ENCODE data around the gene SCFD2.
A peak's percentile ranks its signal among the peaks of the same experiment; 100 is the strongest.
"Not testable (repeated sequence)": the region's sequence is repeated elsewhere in the genome, so short reads cannot be mapped to it uniquely, and the experiment has no call there.

Gene SCFD2

DNA sequence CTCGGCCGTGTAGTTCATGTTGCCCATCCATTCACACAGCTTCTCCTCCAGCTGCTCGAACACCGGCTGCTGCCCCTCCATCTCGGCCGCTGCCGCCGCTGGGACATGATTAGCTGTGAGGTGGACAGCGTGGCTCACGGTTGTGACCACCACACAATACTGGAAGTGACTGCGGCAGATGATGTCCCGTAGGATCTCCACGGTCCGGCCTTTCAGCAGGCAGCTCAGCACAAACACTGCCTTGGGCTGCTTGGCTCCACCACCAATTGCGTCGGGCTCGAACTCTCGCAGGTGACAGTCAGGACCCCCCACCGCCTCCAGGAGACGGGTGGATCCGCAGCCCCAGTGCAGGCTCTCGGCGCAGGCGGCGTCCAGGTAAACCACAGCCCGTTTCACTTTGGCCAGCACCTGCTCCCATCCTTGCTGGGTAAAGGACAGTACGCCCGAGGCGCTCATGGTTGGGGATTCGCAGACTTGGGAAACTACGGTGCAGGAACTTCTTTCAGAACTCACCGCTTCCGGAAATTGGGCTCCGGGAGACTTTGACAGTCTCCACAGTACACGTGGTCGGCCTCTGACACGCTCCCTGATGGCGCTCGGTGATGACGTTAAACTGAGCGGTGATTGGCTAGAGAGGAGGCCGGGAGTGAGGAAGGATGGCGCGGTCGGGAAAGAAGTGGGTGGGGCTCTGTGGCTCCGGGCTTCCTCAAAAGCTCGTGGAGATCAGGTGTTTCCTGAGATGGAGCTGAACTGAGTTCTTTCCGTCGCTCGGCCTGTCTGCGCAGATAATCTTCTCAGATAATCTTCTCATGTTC lies at the start of gene SCFD2:
Gene SCFD2 (minus strand): TSS at position 576 of the 815 bp plus-strand sequence.
- DNase-seq = peak; percentile 98

DNA sequence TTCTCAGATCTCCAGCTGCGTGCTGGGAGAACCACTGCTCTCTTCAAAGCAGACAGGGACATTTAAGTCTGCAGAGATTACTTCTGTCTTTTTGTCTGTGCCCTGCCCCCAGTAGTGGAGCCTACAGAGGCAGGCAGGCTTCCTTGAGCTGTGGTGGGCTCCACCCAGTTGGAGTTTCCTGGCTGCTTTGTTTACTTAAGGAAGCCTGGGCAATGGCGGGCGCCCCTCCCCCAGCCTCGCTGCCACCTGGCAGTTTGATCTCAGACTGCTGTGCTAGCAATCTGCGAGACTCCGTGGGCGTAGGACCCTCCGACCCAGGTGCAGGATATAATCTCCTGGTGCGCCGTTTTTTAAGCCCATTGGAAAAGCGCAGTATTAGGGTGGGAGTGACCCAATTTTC lies 43.6 kb upstream of the SCFD2 start:
- not testable (repeated sequence) for DNase-seq

DNA sequence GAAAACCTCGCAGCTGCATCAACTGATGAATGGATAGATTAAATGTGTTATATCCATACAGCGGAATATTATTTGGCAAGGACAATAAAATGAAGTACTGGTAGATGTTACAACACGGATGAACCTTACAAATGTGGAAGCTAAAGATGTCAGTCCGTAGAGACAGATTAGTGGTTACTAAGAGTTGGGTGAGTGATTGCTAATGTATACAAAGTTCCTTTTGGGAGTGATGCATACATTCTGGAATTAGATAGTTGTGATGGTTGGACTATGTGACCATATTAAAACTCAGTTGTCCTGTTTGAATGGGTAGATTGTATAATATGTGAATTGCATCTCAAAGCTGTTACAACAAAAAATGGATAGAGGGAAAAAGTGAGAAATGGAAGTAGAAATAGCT lies 14.4 kb upstream of the SCFD2 start:
- DNase-seq = peak; percentile 36

DNA sequence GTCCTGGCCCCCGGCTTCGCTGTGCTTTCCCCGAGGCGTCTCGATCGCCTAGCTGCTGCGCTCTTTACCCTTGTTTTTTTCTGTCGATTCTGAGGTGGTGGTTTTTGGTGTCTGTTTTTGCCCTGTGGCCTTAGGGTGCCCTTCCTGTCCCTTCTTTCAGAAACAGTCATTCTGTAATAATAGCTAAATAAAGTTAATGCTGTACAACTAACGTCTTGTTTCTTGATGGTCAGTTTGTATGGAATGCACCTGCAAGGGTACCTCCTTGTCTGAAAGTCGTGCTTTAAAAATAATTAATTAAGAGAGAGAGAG lies 12.3 kb upstream of the SCFD2 start:
- no peak for DNase-seq

DNA sequence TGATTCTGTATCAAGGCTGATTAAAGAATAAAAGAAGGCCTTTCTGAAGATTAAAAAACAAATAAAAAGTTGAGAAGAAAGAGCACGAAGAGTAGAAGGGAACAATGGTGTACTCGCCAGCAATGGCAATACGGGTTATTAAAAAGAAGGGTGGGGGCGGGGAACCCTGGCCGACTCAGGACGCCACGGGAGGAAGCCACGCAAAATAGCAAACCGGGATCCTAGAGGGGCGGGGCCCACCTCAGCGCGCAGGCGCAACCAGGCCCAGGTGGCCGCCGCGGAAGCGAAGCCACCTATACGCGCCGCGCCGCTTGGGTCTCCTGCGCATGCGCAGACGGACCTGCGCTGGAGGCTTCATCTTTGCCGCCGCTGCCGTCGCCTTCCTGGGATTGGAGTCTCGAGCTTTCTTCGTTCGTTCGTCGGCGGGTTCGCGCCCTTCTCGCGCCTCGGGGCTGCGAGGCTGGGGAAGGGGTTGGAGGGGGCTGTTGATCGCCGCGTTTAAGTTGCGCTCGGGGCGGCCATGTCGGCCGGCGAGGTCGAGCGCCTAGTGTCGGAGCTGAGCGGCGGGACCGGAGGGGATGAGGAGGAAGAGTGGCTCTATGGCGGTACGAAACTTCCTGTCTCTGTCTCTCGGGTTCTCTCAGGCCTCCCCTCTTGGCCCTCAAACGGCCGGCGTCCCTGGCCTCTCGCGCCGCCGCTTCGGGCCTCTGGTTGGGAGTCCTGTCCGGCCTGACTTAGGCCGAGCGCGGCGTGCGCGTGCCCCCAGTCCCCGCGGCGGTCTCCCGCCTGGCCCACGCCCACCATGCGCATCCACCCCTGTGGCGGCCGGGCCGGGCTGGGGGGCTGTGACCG lies 11.7 kb upstream of the SCFD2 start, which contains the start of gene FIP1L1:
Gene FIP1L1 (plus strand): TSS at position 323 of the 852 bp plus-strand sequence. CDS start 198 bp downstream, at position 521.
- peak; percentile 91 for DNase-seq

DNA sequence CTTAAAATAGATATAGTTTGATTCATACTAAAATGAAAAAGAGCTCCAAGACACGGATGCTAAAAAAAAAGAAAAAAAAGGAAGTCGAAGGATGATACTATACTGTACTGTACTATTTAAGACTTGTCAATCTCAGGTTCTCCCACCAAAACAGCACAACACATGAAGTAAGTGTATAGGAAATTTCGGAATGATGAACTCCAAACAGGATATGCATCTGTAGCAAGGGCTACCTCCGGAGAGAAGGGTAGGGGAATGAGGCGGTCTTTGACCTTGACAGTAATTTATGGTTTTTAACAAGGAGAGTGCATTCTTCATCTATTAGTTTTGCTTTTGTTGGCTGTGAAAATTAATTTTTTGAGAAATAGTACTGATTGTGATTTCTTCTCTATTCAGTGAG lies 11.0 kb upstream of the SCFD2 start:
- DNase-seq = peak; percentile 7

DNA sequence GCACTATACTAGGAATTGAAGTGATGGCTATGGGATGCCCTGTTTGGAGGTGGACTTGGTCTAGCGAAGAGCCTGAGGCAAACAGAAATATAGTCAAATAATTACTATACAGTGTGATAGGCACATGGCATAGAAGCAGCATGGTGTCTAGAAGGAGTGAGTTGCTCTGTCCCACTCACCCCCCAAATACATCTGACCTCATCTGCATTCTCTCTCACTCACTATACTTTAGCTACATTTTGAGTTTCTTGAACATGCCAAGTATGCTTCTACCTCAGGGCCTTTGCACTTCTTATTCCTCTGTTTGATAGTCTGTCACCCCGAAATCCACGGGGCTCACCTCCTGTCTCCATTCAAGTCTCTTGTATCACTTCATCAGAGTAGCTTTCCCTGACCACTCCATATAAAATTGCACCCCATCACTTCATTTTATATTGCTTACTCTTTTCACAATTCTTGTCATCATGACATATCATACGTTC lies 9.0 kb upstream of the SCFD2 start:
- DNase-seq = no peak

DNA sequence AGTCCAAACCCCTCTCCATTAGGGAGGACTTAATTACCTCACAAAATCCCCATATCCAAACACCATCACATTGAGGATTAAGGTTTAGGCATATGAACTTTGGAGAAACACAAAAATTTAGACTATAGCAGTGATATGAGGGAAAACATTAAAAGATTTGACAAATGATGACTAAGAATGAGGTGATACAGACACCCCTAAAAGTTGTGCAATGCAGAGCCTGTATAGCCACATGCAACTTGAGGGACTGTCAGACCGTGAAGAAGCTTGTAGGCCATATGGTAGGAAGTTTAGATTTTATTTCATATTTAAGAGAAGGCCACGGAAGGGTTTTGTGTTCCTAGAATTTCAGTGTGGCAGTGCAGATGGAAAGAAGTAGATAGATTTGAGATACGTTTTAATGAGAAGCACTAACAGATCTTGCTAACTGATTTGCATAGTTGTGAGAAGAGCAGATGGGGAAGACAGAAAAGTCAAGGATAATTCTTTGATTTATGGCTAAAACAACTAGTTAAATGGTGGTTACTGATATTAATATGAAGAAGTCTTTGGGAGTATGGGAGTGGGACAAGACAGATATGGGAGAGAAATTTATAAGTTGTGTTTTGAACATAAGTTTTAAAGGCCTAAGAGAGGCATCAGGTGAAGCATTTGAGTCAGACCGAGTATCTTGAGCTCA lies 6.1 kb upstream of the SCFD2 start:
- DNase-seq = no peak

DNA sequence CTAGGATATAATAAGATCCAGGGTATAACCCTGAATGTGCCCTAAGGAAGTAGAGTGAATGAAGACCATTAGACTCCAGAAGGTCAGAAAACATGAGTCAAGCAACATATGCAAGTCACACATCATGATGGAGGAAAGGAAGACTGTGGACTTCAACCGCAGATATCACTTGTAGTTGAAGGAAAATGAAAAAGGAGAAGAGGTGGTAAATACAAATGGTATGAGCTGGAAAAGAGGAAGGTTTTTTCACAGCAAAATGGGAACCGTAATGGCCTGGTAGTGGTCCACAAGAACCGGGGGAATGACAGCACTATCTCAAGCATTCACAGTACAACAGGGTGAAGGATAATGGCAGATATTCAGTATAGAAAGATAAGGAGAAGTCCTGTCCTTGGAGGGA lies 5.2 kb upstream of the SCFD2 start:
- DNase-seq = no peak

DNA sequence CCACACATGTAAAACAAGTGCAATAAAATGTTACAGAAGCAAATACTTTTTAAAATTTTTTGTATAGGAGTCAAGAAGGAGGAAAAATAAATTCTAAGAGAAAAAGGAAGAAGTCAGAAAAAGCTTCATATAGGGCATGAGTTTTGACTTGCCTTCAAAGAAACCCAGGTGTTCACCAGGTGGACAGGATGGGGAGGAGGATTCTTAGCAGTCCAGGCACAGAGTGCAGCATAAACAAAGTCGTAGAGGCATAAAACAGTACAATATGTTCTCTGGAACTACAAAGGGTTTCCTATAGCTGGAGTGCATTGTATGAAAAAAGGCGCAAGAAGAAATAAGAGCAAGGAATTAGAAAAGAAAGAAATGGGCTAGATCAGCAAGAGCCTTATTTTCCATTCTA lies 1.9 kb upstream of the SCFD2 start:
- no peak for DNase-seq

DNA sequence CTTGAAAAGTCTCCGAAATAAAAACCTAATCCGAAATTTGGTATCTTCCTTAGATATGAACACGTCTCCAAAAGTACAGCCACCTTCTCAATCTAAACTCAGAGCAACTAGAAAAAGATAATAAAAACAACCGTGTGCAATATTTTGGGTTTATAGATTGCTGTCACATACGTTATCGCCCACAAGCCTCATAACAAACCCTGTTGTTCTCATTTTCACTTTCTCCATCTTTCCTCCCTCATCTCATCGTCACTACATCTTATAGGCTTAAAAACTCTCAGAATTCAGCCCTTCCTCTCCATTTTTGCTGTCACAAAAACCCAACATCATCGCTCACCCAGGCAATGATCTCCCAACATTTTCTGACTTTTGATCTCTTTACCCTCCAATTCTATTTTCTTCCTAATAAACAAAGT lies 448 bp upstream of the SCFD2 start:
- no peak for DNase-seq

DNA sequence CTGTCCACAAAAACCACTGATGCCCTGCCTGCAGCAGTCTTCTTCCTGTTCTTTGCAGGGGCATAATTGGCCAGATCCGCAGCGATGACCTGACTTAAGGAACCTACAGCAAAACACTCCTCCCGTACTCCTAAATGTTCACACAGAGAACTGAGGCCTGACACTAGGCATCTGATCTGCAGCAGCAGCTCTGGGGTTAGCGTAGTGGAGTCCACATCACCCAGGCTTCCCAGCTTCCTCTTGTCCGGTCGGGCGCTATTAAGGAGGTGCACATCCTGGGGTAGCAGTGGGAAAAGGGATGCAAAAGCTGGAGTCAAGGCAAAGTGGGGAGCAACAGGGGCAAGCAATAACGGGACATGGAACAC lies 758 bp downstream of the SCFD2 start:
- peak; percentile 9 for DNase-seq

DNA sequence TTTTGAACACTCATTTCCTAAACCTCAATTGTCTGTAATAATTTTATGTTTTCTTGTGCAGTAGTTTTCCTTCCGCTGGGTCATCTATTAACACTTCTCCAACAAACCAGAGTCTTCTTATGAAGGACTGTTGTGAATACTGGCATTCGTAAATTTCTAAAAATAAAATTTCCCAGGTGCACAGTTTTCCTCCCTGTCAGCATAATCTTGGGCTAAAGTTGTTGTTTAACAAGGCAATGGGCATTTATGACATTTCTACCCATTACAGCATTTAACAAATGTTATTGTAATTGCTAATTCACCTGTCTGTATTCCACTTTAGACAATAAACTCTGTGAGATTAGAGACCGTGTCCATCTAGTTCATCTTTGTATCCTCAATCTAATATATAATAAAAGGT lies 1.2 kb downstream of the SCFD2 start:
- DNase-seq = no peak

DNA sequence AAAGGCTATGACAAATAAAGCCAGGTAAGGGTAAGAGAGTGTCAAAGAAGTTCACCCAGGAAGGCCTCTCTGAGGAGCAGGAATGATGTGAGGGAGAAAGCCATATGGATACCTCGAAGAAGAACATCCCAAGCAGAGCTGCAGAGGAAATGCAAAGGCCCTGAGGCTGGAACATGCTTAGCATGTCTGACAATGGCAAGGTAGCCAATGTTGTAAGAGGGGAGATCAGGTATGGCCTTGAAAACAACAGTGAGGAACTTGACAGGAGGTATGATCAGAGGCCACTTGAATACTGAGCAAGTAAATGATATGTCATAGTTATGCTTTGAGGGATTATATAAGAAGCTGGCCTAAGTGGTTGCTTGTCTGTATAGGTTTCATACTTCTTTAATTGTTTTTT lies 3.8 kb downstream of the SCFD2 start:
- DNase-seq = no peak

DNA sequence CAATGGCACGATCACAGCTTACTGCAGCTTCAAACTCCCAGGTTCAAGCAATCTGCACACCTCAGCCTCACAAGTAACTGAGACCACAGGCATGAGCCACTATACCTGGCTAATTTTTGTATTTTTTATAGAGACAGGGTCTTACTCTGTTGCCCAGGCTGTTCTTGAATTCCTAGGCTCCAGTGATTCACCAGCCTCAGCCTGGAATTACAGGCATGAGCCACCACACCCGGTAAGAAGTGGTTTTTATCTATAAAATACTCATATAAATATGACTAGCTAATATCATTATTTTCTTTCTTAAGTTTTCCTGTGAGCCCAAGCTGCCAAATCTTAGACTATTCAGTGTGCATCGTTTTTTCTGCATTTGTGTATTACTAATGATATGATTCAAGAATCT lies 4.4 kb downstream of the SCFD2 start:
- DNase-seq = peak; percentile 37

DNA sequence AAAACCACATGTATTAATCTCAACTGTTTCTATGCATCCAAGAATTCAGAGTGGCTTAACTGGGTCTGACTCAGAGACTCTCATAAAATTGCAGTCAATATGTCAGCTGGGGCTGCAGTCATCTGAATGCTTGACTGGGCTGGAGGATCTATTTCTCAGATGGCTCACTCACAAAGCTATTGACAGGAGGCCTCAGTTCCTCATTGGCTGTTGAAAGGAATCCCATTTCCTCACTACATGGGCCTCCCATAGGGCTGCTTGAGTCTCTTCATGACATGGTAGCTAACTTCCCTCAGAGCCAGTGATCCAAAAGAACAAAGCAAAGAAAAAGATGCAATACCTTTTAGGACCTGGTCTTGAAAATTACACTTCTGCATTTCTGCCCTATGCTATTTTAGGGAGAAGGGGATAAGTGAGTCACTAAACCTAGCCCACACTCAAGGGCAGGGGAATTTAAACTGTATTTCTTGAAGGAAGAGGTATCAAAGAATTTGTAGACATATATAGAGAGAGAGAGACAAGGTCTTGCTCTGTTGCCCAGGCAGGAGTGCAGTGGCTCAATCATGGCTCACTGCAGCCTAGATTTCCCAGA lies 9.8 kb downstream of the SCFD2 start:
- no peak for DNase-seq

DNA sequence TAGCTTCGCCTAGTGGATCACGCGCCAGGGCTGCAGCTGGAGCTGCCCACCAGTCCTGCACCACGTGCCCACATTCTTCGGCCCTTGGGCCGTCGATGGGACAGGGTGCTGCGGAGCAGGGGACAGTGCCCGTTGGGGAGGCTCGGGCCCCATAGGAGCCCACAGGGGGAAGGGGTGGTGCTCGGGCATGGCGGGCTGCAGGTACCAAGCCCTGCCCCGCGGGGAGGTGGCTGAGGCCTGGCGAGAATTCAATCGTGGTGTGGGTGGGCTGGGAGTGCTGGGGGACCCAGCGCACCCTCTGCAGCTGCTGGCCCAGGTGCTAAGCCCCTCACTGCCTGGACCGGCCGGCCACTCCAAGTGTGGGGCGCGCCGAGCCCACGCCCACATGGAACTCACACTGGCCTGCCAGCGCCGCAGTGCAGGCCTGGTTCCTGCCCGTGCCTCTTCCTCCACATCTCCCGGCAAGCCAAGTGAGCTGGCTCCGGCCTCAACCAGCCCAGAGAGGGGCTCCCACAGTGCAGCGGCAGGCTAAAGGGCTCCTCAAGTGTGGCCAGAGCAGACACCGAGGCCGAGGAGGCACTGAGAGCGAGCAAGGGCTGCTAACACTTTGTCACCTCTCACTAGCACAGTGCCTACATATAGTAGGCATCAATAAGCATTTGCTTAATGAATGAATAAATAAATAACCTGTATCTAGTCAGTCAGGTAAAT lies 11.7 kb downstream of the SCFD2 start:
- no peak for DNase-seq

DNA sequence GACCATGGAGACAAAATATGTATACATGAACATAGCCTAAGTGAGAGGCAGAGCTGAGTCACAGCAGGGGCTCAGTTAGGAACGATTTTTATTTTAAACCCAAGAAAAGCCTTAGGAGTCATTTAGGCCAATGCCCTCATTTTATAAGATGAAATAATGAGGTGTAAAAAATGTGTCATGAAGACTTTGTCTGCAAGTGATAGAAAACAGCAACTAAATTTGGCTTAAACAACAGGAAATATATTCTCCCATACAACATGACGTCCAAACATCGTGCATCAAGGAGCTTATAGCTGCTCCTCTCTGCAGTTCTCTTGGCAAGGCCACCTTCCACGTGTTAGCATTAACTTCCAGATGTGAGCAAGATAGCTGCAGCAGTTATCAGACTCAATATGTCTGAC lies 16.8 kb downstream of the SCFD2 start:
- no peak for DNase-seq

DNA sequence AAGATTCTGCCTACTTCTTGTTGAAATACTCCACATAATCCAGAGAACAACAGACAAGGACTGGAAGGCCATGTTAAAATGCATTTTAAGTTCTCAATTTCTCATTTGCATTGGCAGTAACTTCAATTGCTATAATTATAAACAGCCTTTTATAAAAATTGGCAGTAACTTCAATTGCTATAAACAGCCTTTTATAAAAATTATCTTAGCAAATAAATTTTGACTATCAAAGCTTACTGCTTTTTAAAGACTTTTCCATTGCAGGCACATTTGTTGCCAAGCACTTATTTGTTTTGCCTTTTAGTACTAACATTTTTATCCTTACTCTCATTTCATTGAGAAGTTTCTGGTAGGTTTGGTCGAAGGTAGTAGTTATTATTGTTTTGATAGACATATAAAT lies 17.8 kb downstream of the SCFD2 start:
- no peak for DNase-seq

DNA sequence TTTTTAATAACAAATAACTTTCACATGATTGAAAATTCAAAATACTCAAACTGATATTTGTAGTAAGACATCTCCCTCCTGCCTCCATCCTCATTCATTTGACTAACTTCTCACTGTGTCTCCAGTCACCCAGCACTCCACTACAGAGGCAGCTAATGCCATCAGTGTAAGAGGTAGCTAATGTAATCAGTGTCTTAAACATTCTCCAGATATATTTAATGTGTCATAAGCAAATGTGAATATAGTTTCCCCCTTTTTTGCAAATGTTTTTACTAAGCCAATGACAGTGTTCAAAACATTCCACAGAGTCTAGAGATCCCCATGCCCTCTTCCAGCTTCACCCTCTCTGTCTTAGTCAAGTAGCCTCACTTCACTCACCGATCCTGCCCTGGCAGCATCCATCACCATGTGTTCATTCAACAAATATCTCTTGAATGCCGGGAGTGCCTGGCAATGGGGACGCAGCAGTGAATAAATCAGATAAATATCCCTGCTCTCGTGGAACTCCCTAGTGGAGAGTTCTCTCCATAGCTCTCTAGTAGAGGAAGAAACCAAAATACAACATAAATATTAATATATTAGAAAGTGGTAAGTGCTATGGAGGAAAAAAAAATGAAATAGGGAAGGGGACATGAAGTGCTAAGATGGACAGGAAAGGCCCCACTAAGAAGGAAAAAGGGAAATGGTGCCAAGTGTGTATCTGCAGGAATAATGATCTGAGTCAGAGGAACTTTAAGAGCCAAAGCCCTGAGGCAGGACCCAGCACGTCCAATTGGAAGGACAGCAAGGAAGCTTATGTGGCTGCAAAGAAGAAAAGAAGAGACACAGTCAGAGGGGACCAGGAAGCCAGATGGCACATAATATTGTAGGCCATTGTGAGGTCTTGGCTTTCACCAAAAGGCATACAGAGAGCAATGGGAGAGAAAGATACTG lies 18.7 kb downstream of the SCFD2 start:
- peak; percentile 55 for DNase-seq

DNA sequence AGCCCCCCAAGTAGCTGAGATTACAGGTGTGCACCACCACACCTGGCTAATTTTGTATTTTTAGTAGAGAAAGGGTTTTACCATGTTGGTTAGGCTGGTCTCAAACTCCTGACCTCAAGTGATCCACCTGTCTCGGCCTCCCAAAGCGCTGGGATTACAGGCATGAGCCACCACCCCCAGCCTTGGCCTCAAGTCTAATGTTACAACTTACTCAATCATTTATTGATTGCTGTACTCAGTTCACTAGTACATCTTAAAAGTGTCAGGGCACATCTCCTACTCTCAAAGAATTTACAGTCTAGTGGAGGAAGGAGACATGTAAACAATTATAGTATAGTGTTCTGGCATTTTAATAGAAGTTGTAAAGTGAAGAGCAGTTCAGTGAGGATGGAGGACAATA lies 19.5 kb downstream of the SCFD2 start:
- not testable (repeated sequence) for DNase-seq

Data from fibroblast of upper back skin (primary cell).